ENCODE data around the gene KRT17.

- TF ChIP-seq POLR2A (IDR thresholded peaks at IDR 0.05), result no peak
- no peak for TF ChIP-seq CTCF (IDR thresholded peaks at IDR 0.05)
These were observed 32.9 kb upstream of the KRT17 start for GRCh38 chr17:41657176-41657754.

All from adrenal gland (tissue), 5 donors.